RWPE1 (cell line): ENCODE results near the gene ERC2.

Source experiments
- CTCF ChIA-PET: fragments of 350-600 bp; sonication (Branson Sonifier 250); formaldehyde crosslinking; extraction: SDS; loops from one replicate; lab custom pipeline; 2021; lab: Yijun Ruan, JAX
- POLR2A ChIA-PET: fragments of 400-600 bp; formaldehyde crosslinking; extraction: SDS; loops from one replicate; lab custom pipeline; 2020; ENCODE audit warnings: antibody characterized with exemption; ENCODE audit not compliant: low non-redundant PET; lab: Yijun Ruan, JAX
- DNase-seq: peaks from one replicate; pipeline ENCODE4 v3.0.0; 2012; ENCODE audit warnings: low spot score
- H3K27ac ChIP-seq: fragments of 450-650 bp; 2 replicates; pipeline ENCODE4 v1.5.1; 2017
- TF ChIP-seq, protein P1 (sequence below): fragments of 450-650 bp; conservative IDR thresholded peaks from 2 replicates; pipeline ENCODE4 v1.5.1; 2017; ENCODE audit warnings: low read depth, mild to moderate bottlenecking

Gene ERC2

DNA sequence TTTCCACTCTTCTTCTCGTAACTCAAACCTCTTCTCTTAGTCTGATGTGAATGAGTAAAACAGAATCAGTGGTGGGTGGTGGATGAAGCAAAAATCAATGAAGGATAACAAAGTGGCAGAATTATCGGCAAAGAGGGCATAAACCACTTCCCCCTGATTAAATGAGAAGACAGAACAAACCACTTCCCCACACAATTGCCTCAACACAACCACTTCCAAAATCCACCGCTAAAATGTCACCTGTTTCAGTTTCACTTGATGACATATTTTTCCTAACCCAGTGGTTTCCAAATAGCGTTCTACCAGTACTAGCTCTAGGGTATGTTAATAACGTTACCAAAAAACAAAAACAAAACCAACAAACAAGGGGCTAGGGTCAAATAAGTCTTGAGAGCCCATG, 502.5 kb downstream of the ERC2 start:
- POLR2A ChIA-PET, result no interaction called here
- no peak overlapping the region for H3K27ac ChIP-seq
- DNase-seq, result no peak
- CTCF ChIA-PET, result no interaction called here
- TF ChIP-seq, protein P1, sequence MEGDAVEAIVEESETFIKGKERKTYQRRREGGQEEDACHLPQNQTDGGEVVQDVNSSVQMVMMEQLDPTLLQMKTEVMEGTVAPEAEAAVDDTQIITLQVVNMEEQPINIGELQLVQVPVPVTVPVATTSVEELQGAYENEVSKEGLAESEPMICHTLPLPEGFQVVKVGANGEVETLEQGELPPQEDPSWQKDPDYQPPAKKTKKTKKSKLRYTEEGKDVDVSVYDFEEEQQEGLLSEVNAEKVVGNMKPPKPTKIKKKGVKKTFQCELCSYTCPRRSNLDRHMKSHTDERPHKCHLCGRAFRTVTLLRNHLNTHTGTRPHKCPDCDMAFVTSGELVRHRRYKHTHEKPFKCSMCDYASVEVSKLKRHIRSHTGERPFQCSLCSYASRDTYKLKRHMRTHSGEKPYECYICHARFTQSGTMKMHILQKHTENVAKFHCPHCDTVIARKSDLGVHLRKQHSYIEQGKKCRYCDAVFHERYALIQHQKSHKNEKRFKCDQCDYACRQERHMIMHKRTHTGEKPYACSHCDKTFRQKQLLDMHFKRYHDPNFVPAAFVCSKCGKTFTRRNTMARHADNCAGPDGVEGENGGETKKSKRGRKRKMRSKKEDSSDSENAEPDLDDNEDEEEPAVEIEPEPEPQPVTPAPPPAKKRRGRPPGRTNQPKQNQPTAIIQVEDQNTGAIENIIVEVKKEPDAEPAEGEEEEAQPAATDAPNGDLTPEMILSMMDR, result no peak

GRCh38 chr3:55964491-55964985, 503.7 kb downstream of the ERC2 start:
- no peak overlapping the region for H3K27ac ChIP-seq
- ChIA-PET CTCF (no interaction called here), POLR2A (no interaction called here)
- TF ChIP-seq, protein P1, result no peak
- DNase-seq, result no peak

- H3K27ac ChIP-seq, result no peak overlapping the region
- CTCF ChIA-PET, result no interaction called here
- POLR2A ChIA-PET, result no interaction called here
- DNase-seq, result no peak
- TF ChIP-seq, protein P1, result no peak
These were observed 504.7 kb downstream of the ERC2 start for GRCh38 chr3:55963601-55964000.

DNA sequence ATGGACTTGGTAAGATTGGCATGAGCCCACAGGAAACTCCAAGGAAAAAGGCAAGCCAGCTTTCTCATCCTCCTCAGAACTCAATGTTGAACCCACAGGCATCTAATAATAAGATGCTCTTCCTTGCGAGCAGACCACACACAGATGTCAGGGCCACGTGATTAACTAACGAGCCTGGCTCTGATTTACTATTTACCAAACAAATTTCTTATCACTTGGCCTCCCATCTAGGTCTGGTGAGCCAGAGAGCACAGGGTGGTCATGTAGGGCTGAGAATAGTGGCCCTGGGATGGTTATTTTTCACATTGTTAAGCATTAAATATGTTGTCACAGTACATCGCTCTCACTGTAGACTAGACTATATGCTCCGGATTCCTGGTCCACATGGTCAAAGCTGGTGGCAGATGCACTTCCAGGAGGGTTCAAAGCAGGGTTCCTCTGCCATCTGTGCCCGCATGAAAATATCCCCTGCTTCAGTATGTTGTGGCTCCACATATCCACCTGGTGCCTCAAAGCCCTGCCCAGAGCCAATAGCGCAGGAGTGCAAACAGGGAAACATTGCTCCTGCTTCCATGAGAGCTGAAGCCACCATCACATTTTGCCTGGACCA, 508.7 kb downstream of the ERC2 start:
- CTCF ChIA-PET, result no interaction called here
- no peak overlapping the region for H3K27ac ChIP-seq
- no peak for DNase-seq
- TF ChIP-seq, protein P1, result no peak
- POLR2A ChIA-PET, result no interaction called here

GRCh38 chr3:55958605-55959004, 509.7 kb downstream of the ERC2 start:
- TF ChIP-seq, protein P1, result no peak
- ChIA-PET POLR2A (no interaction called here), CTCF (no interaction called here)
- DNase-seq, result no peak
- no peak overlapping the region for H3K27ac ChIP-seq

DNA sequence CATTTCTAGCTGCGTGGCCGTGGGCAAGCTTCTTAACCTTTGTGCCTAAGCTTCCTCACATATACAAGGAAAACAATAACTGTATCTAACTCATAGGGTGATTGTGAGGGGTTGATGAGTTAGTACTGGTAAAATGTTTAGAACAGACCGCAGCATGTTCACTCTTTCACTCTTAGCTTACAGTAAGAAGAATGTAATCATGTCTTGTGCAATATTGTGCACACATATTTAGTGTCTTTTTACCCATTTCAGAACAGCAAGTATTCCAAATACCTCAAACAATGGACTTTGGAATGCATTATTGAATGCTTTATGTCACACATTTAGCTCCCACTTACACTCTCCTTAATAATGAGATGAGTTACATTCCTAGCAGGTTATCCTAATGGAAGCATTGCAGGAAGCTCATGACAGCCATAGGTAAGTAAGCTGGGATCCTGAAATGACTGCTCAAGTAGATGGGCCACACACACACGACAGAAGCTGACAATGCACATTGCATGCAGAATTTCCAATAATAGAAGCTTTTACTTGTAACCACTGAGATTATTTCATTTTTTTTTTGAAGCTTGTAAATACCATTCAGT, 512.3 kb downstream of the ERC2 start:
- TF ChIP-seq, protein P1, result no peak
- DNase-seq, result no peak
- CTCF ChIA-PET, result interaction anchor here (0.6 kb wide), 1 partner anchor 441 kb away, joined by 3 read pairs; no protein-coding TSS in a partner anchor
- POLR2A ChIA-PET, result no interaction called here
- no peak overlapping the region for H3K27ac ChIP-seq
